ENCODE results near the gene PIEZO2. TPM values are rescaled to one million over a fixed set of nuclear protein-coding genes. Genes with fewer than 3 reads are reported as not detected.

PIEZO2 gene
- total RNA-seq, 1 experiment from 2014 or later: 0.57 TPM

DNA sequence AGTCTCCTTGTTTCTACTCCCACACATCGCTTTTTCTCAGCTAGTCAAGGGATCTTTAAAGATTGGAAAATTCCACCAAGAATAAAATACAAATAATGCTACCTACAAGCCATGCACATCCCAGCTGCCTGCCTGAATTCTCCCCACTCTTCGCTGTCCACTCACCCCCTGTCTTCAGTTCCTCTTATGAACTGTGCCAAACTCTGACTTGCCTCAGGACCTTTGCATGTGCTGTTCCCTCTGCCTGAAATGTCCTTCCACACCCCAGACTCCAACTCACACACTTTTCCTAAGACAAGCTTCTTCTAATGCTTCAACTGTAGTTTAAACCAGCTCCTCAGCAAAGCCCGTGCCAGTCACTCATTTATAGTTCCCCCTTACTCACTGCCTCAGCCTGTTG, 363.6 kb downstream of the PIEZO2 start:
- CTCF ChIA-PET: no interaction called here
- Histone ChIP-seq H3K4me3 (ENCODE audit: low read depth in 2 of 2, low read length in 2 of 2) (no peak overlapping the region), H3K4me1 (ENCODE audit: control insufficient read depth, insufficient read depth, low read length) (no peaks in the 10 kb centered on the region), H3K27me3 (ENCODE audit: control insufficient read depth, insufficient read depth, low read length) (no peaks in the 10 kb centered on the region; the same call in 1 of the 2 replicates), H3K9me3 (ENCODE audit: control insufficient read depth, insufficient read depth, low read depth, low read length) (no peaks in the 10 kb centered on the region), H3K36me3 (ENCODE audit: control insufficient read depth, insufficient read depth, low read length) (no peaks in the 10 kb centered on the region), H3K27ac (ENCODE audit: low read length) (no peak overlapping the region)
- DNase-seq (ENCODE audit: low read depth, low spot score): no peak
- TF ChIP-seq, protein P1, sequence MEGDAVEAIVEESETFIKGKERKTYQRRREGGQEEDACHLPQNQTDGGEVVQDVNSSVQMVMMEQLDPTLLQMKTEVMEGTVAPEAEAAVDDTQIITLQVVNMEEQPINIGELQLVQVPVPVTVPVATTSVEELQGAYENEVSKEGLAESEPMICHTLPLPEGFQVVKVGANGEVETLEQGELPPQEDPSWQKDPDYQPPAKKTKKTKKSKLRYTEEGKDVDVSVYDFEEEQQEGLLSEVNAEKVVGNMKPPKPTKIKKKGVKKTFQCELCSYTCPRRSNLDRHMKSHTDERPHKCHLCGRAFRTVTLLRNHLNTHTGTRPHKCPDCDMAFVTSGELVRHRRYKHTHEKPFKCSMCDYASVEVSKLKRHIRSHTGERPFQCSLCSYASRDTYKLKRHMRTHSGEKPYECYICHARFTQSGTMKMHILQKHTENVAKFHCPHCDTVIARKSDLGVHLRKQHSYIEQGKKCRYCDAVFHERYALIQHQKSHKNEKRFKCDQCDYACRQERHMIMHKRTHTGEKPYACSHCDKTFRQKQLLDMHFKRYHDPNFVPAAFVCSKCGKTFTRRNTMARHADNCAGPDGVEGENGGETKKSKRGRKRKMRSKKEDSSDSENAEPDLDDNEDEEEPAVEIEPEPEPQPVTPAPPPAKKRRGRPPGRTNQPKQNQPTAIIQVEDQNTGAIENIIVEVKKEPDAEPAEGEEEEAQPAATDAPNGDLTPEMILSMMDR (IDR thresholded peaks at IDR 0.05): no peak
- intact Hi-C loops (cut with micrococcal nuclease; ENCODE audit: unreplicated experiment) (loop anchor here (10.0 kb wide), 1 partner anchor 379 kb away; no protein-coding TSS in a partner anchor), in situ Hi-C loops (cut with HindIII; ENCODE audit: low pct_unique_long_range_greater_than_20kb, low sequenced_read_pairs) (no loop called here)
- BruUV-seq (replicated peaks): no TSS peak
- POLR2A ChIA-PET: no interaction called here
- no peak for ATAC-seq

DNA sequence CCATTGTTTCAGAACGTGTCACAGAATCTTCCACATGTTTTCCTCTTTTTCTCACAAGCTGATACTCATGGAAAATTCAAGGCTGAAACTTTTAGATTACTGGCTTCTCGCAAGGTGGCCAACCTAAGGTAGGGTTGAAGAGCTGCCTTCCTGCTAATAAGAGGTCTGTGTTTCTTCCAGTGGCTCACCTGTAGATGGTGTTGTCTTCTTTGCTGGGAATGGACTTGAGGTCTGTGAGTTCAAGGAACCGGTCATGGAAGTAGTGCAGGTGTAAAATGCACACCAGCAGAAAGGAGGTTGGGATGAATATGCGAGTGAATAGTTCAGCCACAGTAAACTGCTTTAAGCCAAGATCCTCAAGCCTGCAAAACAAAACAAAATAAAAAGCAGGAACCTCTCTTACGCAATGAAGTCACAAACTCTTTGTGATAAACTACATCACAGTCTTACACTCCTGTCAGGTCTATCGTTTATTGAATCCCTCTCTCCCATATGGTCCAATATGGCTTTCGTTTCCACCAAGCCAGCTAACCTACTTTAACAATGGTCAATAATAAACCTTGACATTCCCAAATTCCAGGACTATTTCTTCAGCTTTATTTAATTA, 364.7 kb downstream of the PIEZO2 start:
- ChIA-PET POLR2A (no interaction called here), CTCF (no interaction called here)
- no peak for ATAC-seq
- TF ChIP-seq, protein P1 (IDR thresholded peaks at IDR 0.05): no peak
- TF ChIP-seq, protein P2, sequence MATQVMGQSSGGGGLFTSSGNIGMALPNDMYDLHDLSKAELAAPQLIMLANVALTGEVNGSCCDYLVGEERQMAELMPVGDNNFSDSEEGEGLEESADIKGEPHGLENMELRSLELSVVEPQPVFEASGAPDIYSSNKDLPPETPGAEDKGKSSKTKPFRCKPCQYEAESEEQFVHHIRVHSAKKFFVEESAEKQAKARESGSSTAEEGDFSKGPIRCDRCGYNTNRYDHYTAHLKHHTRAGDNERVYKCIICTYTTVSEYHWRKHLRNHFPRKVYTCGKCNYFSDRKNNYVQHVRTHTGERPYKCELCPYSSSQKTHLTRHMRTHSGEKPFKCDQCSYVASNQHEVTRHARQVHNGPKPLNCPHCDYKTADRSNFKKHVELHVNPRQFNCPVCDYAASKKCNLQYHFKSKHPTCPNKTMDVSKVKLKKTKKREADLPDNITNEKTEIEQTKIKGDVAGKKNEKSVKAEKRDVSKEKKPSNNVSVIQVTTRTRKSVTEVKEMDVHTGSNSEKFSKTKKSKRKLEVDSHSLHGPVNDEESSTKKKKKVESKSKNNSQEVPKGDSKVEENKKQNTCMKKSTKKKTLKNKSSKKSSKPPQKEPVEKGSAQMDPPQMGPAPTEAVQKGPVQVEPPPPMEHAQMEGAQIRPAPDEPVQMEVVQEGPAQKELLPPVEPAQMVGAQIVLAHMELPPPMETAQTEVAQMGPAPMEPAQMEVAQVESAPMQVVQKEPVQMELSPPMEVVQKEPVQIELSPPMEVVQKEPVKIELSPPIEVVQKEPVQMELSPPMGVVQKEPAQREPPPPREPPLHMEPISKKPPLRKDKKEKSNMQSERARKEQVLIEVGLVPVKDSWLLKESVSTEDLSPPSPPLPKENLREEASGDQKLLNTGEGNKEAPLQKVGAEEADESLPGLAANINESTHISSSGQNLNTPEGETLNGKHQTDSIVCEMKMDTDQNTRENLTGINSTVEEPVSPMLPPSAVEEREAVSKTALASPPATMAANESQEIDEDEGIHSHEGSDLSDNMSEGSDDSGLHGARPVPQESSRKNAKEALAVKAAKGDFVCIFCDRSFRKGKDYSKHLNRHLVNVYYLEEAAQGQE (IDR thresholded peaks at IDR 0.05; ENCODE audit: insufficient read depth in 1 of 2, low read depth in 2 of 2, low read length in 1 of 2): no peak
- no peak for TF ChIP-seq POLR2AphosphoS5 (IDR thresholded peaks at IDR 0.05; ENCODE audit: low read depth, low read length)
- TF ChIP-seq TCF7L2 (IDR thresholded peaks at IDR 0.05; ENCODE audit: low read depth, low read length): no peak
- TF ChIP-seq SIN3A (IDR thresholded peaks at IDR 0.05; ENCODE audit: borderline replicate concordance, insufficient read depth, low read depth, low read length): no peak
- Histone ChIP-seq H3K4me1 (ENCODE audit: control insufficient read depth, insufficient read depth, low read length) (no peaks in the 10 kb centered on the region), H3K27me3 (ENCODE audit: control insufficient read depth, insufficient read depth, low read length) (no peaks in the 10 kb centered on the region), H3K9me3 (ENCODE audit: control insufficient read depth, insufficient read depth, low read depth, low read length) (no peaks in the 10 kb centered on the region), H3K36me3 (ENCODE audit: control insufficient read depth, insufficient read depth, low read length) (no peaks in the 10 kb centered on the region), H3K4me3 (ENCODE audit: low read depth in 2 of 2, low read length in 2 of 2) (no peak overlapping the region), H3K27ac (ENCODE audit: low read length) (no peak overlapping the region)
- in situ Hi-C loops (cut with HindIII; ENCODE audit: low pct_unique_long_range_greater_than_20kb, low sequenced_read_pairs) (no loop called here), intact Hi-C loops (cut with micrococcal nuclease; ENCODE audit: unreplicated experiment) (loop anchor here (10.0 kb wide), 1 partner anchor 380 kb away; no protein-coding TSS in a partner anchor)
- DNase-seq (ENCODE audit: low read depth, low spot score): no peak
- BruUV-seq (replicated peaks): no TSS peak

All from Panc1 (cell line).